ENCODE results near the gene CNKSR3. TPM values are rescaled to one million over a fixed set of nuclear protein-coding genes. Genes with fewer than 3 reads are reported as not detected.

CNKSR3 gene
- total RNA-seq, 1 donor from 2014 or later: 10.3 TPM

GRCh38 chr6:154403788-154404187 lies 106.7 kb downstream of the CNKSR3 start:
- no peak overlapping the region for H3K4me3 ChIP-seq (ENCODE audit: low read depth, low read length)
- TF ChIP-seq CTCF (conservative IDR thresholded peaks at IDR 0.05; ENCODE audit: low read depth, low read length): no peak
- DNase-seq (ENCODE audit: low read depth): no peak

- no peak for DNase-seq (ENCODE audit: low read depth)
- no peak for TF ChIP-seq CTCF (conservative IDR thresholded peaks at IDR 0.05; ENCODE audit: low read depth, low read length)
- no peak overlapping the region for H3K4me3 ChIP-seq (ENCODE audit: low read depth, low read length)
These were observed 108.3 kb downstream of the CNKSR3 start for GRCh38 chr6:154402081-154402780.

GRCh38 chr6:154399097-154399496 lies 111.4 kb downstream of the CNKSR3 start:
- H3K4me3 ChIP-seq (ENCODE audit: low read depth, low read length): no peak overlapping the region
- DNase-seq (ENCODE audit: low read depth): no peak
- no peak for TF ChIP-seq CTCF (conservative IDR thresholded peaks at IDR 0.05; ENCODE audit: low read depth, low read length)

- no peak for TF ChIP-seq CTCF (conservative IDR thresholded peaks at IDR 0.05; ENCODE audit: low read depth, low read length)
- DNase-seq (ENCODE audit: low read depth): no peak
- H3K4me3 ChIP-seq (ENCODE audit: low read depth, low read length): no peak overlapping the region
These were observed 112.8 kb downstream of the CNKSR3 start for GRCh38 chr6:154397491-154398195.

- no peak for DNase-seq (ENCODE audit: low read depth)
- no peak for TF ChIP-seq CTCF (conservative IDR thresholded peaks at IDR 0.05; ENCODE audit: low read depth, low read length)
- no peak overlapping the region for H3K4me3 ChIP-seq (ENCODE audit: low read depth, low read length)
These were observed 114.6 kb downstream of the CNKSR3 start for GRCh38 chr6:154395878-154396277.

- no peak for TF ChIP-seq CTCF (conservative IDR thresholded peaks at IDR 0.05; ENCODE audit: low read depth, low read length)
- H3K4me3 ChIP-seq (ENCODE audit: low read depth, low read length): no peak overlapping the region
- DNase-seq (ENCODE audit: low read depth): no peak
These were observed 115.2 kb downstream of the CNKSR3 start for GRCh38 chr6:154395316-154395715.
